ENCODE measurements around the gene PTPRN. TPM values are rescaled to one million over a fixed set of nuclear protein-coding genes. Genes with fewer than 3 reads are reported as not detected.

The PTPRN gene
- total RNA-seq, 1 experiment from 2014 or later = not detected

GRCh38 chr2:219269362-219270054 lies 39.7 kb downstream of the PTPRN start:
- Histone ChIP-seq H4K20me1 (ENCODE audit: insufficient read depth) (no peaks in the 10 kb centered on the region), H3K4me3 (replicated peaks in 1 of 2; ENCODE audit: low read depth in 1 of 2, low read length in 2 of 2) (no peak overlapping the region), H2AFZ (ENCODE audit: low read depth, low read length, poor library complexity, severe bottlenecking) (no peak overlapping the region), H3K9me2 (ENCODE audit: insufficient read depth) (no peaks in the 10 kb centered on the region), H3K9me3 (ENCODE audit: control insufficient read depth in 1 of 2, insufficient read depth in 1 of 2, low read depth in 1 of 2, low read length in 2 of 2) (no peaks in the 10 kb centered on the region), H3K4me2 (ENCODE audit: low read length) (no peak overlapping the region), H3K79me2 (ENCODE audit: insufficient read depth, low read length) (no peaks in the 10 kb centered on the region), H3K27ac (ENCODE audit: low read depth, low read length) (no peak overlapping the region), H3K27me3 (ENCODE audit: insufficient read depth, low read length) (peaks cover 6% of the 10 kb centered on the region; the same call in 1 of the 2 replicates), H3K9ac (ENCODE audit: low read length) (no peak overlapping the region), H3K4me1 (ENCODE audit: control insufficient read depth in 1 of 2, insufficient read depth in 2 of 2, low read length in 2 of 2) (peaks cover 19 to 22% of the 10 kb centered on the region in 2 experiments), H3K36me3 (ENCODE audit: control insufficient read depth in 1 of 2, insufficient read depth in 2 of 2, low read length in 2 of 2) (no peaks in the 10 kb centered on the region)
- no TSS peak for BruUV-seq (replicated peaks)
- ChIA-PET RAD21 (ENCODE audit: low non-redundant PET in 1 of 2, low total read pairs in 2 of 2, uncharacterized antibody in 2 of 2, unreplicated experiment in 2 of 2) (no interaction called here), CTCF (interaction anchor here (0.9 kb wide), 1 partner anchor 98 kb away, joined by 3 read pairs; no protein-coding TSS in a partner anchor), POLR2A (interaction anchor here (1.7 kb wide), 1 partner anchor 10 kb away, joined by 5 read pairs; the partner anchor contains the start of gene DNAJB2)
- no peak for DNase-seq (ENCODE audit: low read depth, low spot score)
- no peak for TF ChIP-seq JUND (IDR thresholded peaks at IDR 0.05)
- no peak for TF ChIP-seq EGR1 (IDR thresholded peaks at IDR 0.05; ENCODE audit: low read depth)
- intact Hi-C loops (cut with micrococcal nuclease) = no loop called here
- ATAC-seq = no peak

- no peak for DNase-seq (ENCODE audit: low read depth, low spot score)
- H3K9me2 ChIP-seq (ENCODE audit: insufficient read depth) = no peaks in the 10 kb centered on the region
- ChIA-PET CTCF (no interaction called here), RAD21 (ENCODE audit: low non-redundant PET in 1 of 2, low total read pairs in 2 of 2, uncharacterized antibody in 2 of 2, unreplicated experiment in 2 of 2) (no interaction called here), POLR2A (no interaction called here)
- H3K4me3 ChIP-seq (replicated peaks in 1 of 2; ENCODE audit: low read depth in 1 of 2, low read length in 2 of 2) = no peak overlapping the region
- H3K9me3 ChIP-seq (ENCODE audit: control insufficient read depth in 1 of 2, insufficient read depth in 1 of 2, low read depth in 1 of 2, low read length in 2 of 2) = no peaks in the 10 kb centered on the region
- no peak overlapping the region for H3K9ac ChIP-seq (ENCODE audit: low read length)
- no peaks in the 10 kb centered on the region for H3K36me3 ChIP-seq (ENCODE audit: control insufficient read depth in 1 of 2, insufficient read depth in 2 of 2, low read length in 2 of 2)
- peaks cover 7 to 10% of the 10 kb centered on the region in 2 experiments for H3K4me1 ChIP-seq (ENCODE audit: control insufficient read depth in 1 of 2, insufficient read depth in 2 of 2, low read length in 2 of 2)
- H3K4me2 ChIP-seq (ENCODE audit: low read length) = no peak overlapping the region
- no peak overlapping the region for H2AFZ ChIP-seq (ENCODE audit: low read depth, low read length, poor library complexity, severe bottlenecking)
- H4K20me1 ChIP-seq (ENCODE audit: insufficient read depth) = no peaks in the 10 kb centered on the region
- BruUV-seq (replicated peaks) = no TSS peak
- no peaks in the 10 kb centered on the region for H3K79me2 ChIP-seq (ENCODE audit: insufficient read depth, low read length)
- TF ChIP-seq EZH2 (IDR thresholded peaks at IDR 0.05) (no peak), ATF3 (IDR thresholded peaks at IDR 0.05) (no peak), SP1 (IDR thresholded peaks at IDR 0.05; ENCODE audit: low read depth) (no peak), CTCF (IDR thresholded peaks at IDR 0.05 in 2 of 3, conservative IDR thresholded peaks at IDR 0.05 in 1 of 3; ENCODE audit: borderline replicate concordance in 1 of 3, insufficient read depth in 1 of 3, low read depth in 2 of 3, low read length in 2 of 3) (no peak), REST (IDR thresholded peaks at IDR 0.05; ENCODE audit: low read depth) (no peak), FOSL1 (IDR thresholded peaks at IDR 0.05; ENCODE audit: low read depth) (no peak), SRF (IDR thresholded peaks at IDR 0.05; ENCODE audit: low read depth) (no peak), EZH2phosphoT487 (IDR thresholded peaks at IDR 0.05; ENCODE audit: borderline replicate concordance) (no peak), ZFX (IDR thresholded peaks at IDR 0.05) (no peak), CBX3 (IDR thresholded peaks at IDR 0.05; ENCODE audit: low read depth) (no peak), POLR2AphosphoS5 (IDR thresholded peaks at IDR 0.05; ENCODE audit: low read depth, low read length) (no peak), JUND (IDR thresholded peaks at IDR 0.05) (no peak), SIN3A (IDR thresholded peaks at IDR 0.05; ENCODE audit: low read depth) (no peak)
- no peak overlapping the region for H3K27ac ChIP-seq (ENCODE audit: low read depth, low read length)
- ATAC-seq = no peak
- intact Hi-C loops (cut with micrococcal nuclease) = no loop called here
- H3K27me3 ChIP-seq (ENCODE audit: insufficient read depth, low read length) = peaks cover 6% of the 10 kb centered on the region; the same call in 1 of the 2 replicates
Measured at GRCh38 chr2:219268294-219268693, 40.9 kb downstream of the PTPRN start.

All from HCT116 (cell line).